DOHH2 (cell line): ENCODE results near the gene CAMTA1.

Experiments used
- CTCF ChIP-seq: fragments of 200-600 bp; sonication (generic); IDR thresholded peaks from one replicate; pipeline ENCODE4 v1.5.1; 2014; ENCODE audit warnings: antibody characterized with exemption, mild to moderate bottlenecking, low read depth, low read length; ENCODE audit not compliant: poor library complexity, severe bottlenecking
- EZH2phosphoT487 ChIP-seq: fragments of 200-600 bp; sonication (generic); IDR thresholded peaks from 2 replicates; pipeline ENCODE4 v1.6.1; 2017; ENCODE audit warnings: borderline replicate concordance, mild to moderate bottlenecking, antibody characterized with exemption, low read length, moderate library complexity, mixed read lengths

GRCh38 chr1:7004181-7004580 is 218.9 kb downstream of the CAMTA1 start:
- TF ChIP-seq CTCF (no peak), EZH2phosphoT487 (no peak)
